Liver (tissue), 9 donors: ENCODE results near the gene P4HA2. TPM values are rescaled to one million over a fixed set of nuclear protein-coding genes. Genes with fewer than 3 reads are reported as not detected.

Experiments used
- DNase-seq: peaks from one replicate; pipeline ENCODE4 v3.0.0-alpha.2; 2017; ENCODE audit warnings: low spot score
- H3K27ac ChIP-seq, 2 donors: one replicate each; pipeline ENCODE4 v1.7.0; 2013; ENCODE audit warnings: inconsistent platforms in 2 of 2, low read length in 2 of 2, control low read depth in 1 of 2, low read depth in 1 of 2, mild to moderate bottlenecking in 1 of 2
- H3K27me3 ChIP-seq, 4 donors: one replicate each; pipeline versions ENCODE4 v1.6.1 to v1.7.0; 2013; ENCODE audit warnings: low read length in 3 of 4, inconsistent platforms in 1 of 4, mild to moderate bottlenecking in 1 of 4, moderate library complexity in 1 of 4; ENCODE audit not compliant: control insufficient read depth in 4 of 4, insufficient read depth in 4 of 4
- H3K36me3 ChIP-seq, 4 donors: one replicate each; pipeline versions ENCODE4 v1.6.1 to v1.7.0; 2013; ENCODE audit warnings: low read length in 3 of 4, mild to moderate bottlenecking in 3 of 4, low read depth in 1 of 4, moderate library complexity in 1 of 4; ENCODE audit not compliant: control insufficient read depth in 4 of 4, insufficient read depth in 3 of 4
- H3K4me1 ChIP-seq, 4 donors: one replicate each; pipeline versions ENCODE4 v1.6.1 to v1.7.0; 2013; ENCODE audit warnings: low read length in 3 of 4, mild to moderate bottlenecking in 3 of 4, moderate library complexity in 1 of 4; ENCODE audit not compliant: control insufficient read depth in 4 of 4, insufficient read depth in 4 of 4
- H3K4me3 ChIP-seq, 3 donors: one replicate each; pipeline versions ENCODE4 v1.6.1 to v1.7.0; 2013; ENCODE audit warnings: low read length in 3 of 3, control low read depth in 1 of 3, low read depth in 1 of 3, mild to moderate bottlenecking in 1 of 3
- H3K9ac ChIP-seq, 2 donors: one replicate each; pipeline ENCODE4 v1.7.0; 2013; ENCODE audit warnings: low read length in 2 of 2, mild to moderate bottlenecking in 2 of 2, moderate library complexity in 2 of 2, control low read depth in 1 of 2, low read depth in 1 of 2
- H3K9me3 ChIP-seq, 4 donors: one replicate each; pipeline versions ENCODE4 v1.6.1 to v1.7.0; 2013; ENCODE audit warnings: low read length in 3 of 4; ENCODE audit not compliant: control insufficient read depth in 4 of 4
- ATF3 ChIP-seq: IDR thresholded peaks from 2 replicates; pipeline ENCODE4 v1.6.1; 2016; ENCODE audit warnings: antibody characterized with exemption
- EGR1 ChIP-seq, 2 donors: IDR thresholded peaks; 2 replicates each; pipeline ENCODE4 v1.6.1; 2016 to 2018; ENCODE audit warnings: antibody characterized with exemption in 2 of 2, low read depth in 2 of 2
- FOXA1 ChIP-seq: IDR thresholded peaks from 2 replicates; pipeline ENCODE4 v1.6.1; 2016; ENCODE audit warnings: antibody characterized with exemption
- FOXA2 ChIP-seq: IDR thresholded peaks from 2 replicates; pipeline ENCODE4 v1.6.1; 2016; ENCODE audit warnings: antibody characterized with exemption
- GABPA ChIP-seq, 2 donors: IDR thresholded peaks in 1 of 2; conservative IDR thresholded peaks in 1 of 2; 2 replicates each; pipeline ENCODE4 v1.6.1; 2016; ENCODE audit warnings: antibody characterized with exemption in 2 of 2, mild to moderate bottlenecking in 1 of 2, moderate library complexity in 1 of 2
- HNF4G ChIP-seq: IDR thresholded peaks from 2 replicates; pipeline ENCODE4 v1.6.1; 2016; ENCODE audit warnings: antibody characterized with exemption
- MAX ChIP-seq: IDR thresholded peaks from 2 replicates; pipeline ENCODE4 v1.6.1; 2016; ENCODE audit warnings: antibody characterized with exemption
- RAD21 ChIP-seq, 2 donors: IDR thresholded peaks; 2 replicates each; pipeline ENCODE4 v1.6.1; 2016; ENCODE audit warnings: antibody characterized with exemption in 2 of 2, mild to moderate bottlenecking in 2 of 2
- REST ChIP-seq: IDR thresholded peaks from 2 replicates; pipeline ENCODE4 v1.6.1; 2016; ENCODE audit warnings: antibody characterized with exemption, mild to moderate bottlenecking
- RXRA ChIP-seq, 2 donors: IDR thresholded peaks; 2 replicates each; pipeline ENCODE4 v1.6.1; 2017 to 2018; ENCODE audit warnings: antibody characterized with exemption in 2 of 2, mild to moderate bottlenecking in 1 of 2
- SP1 ChIP-seq: IDR thresholded peaks from 2 replicates; pipeline ENCODE4 v1.6.1; 2018; ENCODE audit warnings: antibody characterized with exemption, mild to moderate bottlenecking
- TAF1 ChIP-seq: conservative IDR thresholded peaks from 2 replicates; pipeline ENCODE4 v1.6.1; 2016; ENCODE audit warnings: antibody characterized with exemption, mild to moderate bottlenecking
- YY1 ChIP-seq: IDR thresholded peaks from 2 replicates; pipeline ENCODE4 v1.6.1; 2016; ENCODE audit warnings: antibody characterized with exemption, mild to moderate bottlenecking
- WGBS: extraction: QIAGEN DNeasy Blood & Tissue Kit; methylation state at CpG from one replicate; pipeline ENCODE4 v1.1.7; 2013; 5-methylcytosine and 5-hydroxymethylcytosine counted together
- polyA plus RNA-seq, 2 donors: library from polyadenylated mRNA; stranded (reverse) in 1 of 2; unstranded in 1 of 2; fragments of 200-250 nt in 1 of 2; fragments of >200 nt in 1 of 2; fragmentation: Nextera tagmentation in 1 of 2; extraction: Ambion mirVana in 1 of 2; gene quantifications; one replicate each; pipeline versions ENCODE4 v1.2.1 to v1.2.3, GENCODE V29; 2013 to 2015
- total RNA-seq, 2 donors: library from RNA; depleted of rRNA; stranded (reverse); fragments of >200 nt; gene quantifications; one replicate each; pipeline ENCODE4 v1.2.3, GENCODE V29; 2014
- donor health status: healthy.
- donor health status: healthy.
- donor health status: healthy.
- donor health status: healthy.
- donor health status: healthy.

P4HA2 gene
- total and polyA plus RNA-seq, 4 donors = 4.6 to 7.9 (median 6.1) TPM

GRCh38 chr5:132228241-132229035, 785 bp upstream of the P4HA2 start:
- no peaks in the 10 kb centered on the region for H3K36me3 ChIP-seq
- no peaks in the 10 kb centered on the region for H3K27me3 ChIP-seq
- no peak for DNase-seq
- peak overlapping the region; percentile 4 to 16 for H3K9ac ChIP-seq
- H3K4me1 ChIP-seq = peaks cover 0 to 10% (median 3%) of the 10 kb centered on the region in 4 donors
- H3K27ac ChIP-seq = peak overlapping the region in 1 of 2 donors; percentile 75
- peak overlapping the region in 2 of 3 donors; percentile 57 to 72 for H3K4me3 ChIP-seq
- WGBS = 77% methylated on average over 27 of the region's 27 CpGs
- no peak for TF ChIP-seq FOXA1
- H3K9me3 ChIP-seq = no peaks in the 10 kb centered on the region

GRCh38 chr5:132227235-132227484, 493 bp downstream of the P4HA2 start:
- Histone ChIP-seq H3K36me3 (no peaks in the 10 kb centered on the region), H3K4me3 (peak overlapping the region; percentile 8 to 72 (median 57)), H3K9me3 (no peaks in the 10 kb centered on the region), H3K4me1 (peaks cover 0 to 10% (median 3%) of the 10 kb centered on the region in 4 donors), H3K9ac (peak overlapping the region; percentile 14 to 54), H3K27me3 (no peaks in the 10 kb centered on the region), H3K27ac (peak overlapping the region; percentile 73 to 75)
- DNase-seq = no peak
- TF ChIP-seq FOXA2 (no peak), TAF1 (no peak), RAD21 (IDR thresholded peaks at IDR 0.05) (no peak), MAX (no peak), ATF3 (no peak), FOXA1 (no peak), SP1 (no peak), HNF4G (no peak), YY1 (no peak), EGR1 (IDR thresholded peaks at IDR 0.05; ENCODE audit: low read depth in 2 of 2) (no peak), REST (no peak)
- WGBS = 2% methylated on average over 13 of the region's 13 CpGs

GRCh38 chr5:132226516-132227234, 978 bp downstream of the P4HA2 start:
- Histone ChIP-seq H3K36me3 (no peaks in the 10 kb centered on the region), H3K4me1 (peaks cover 0 to 10% (median 3%) of the 10 kb centered on the region in 4 donors), H3K9ac (peak overlapping the region in 1 of 2 donors; percentile 14), H3K9me3 (no peaks in the 10 kb centered on the region), H3K4me3 (peak overlapping the region; percentile 8 to 72 (median 57)), H3K27me3 (no peaks in the 10 kb centered on the region), H3K27ac (peak overlapping the region in 1 of 2 donors; percentile 75)
- DNase-seq = no peak
- TF ChIP-seq MAX (no peak), RXRA (IDR thresholded peaks at IDR 0.05) (no peak), FOXA1 (no peak), GABPA (IDR thresholded peaks at IDR 0.05 in 1 of 2, conservative IDR thresholded peaks at IDR 0.05 in 1 of 2) (no peak)
- 73% methylated on average over 23 of the region's 23 CpGs for WGBS
